C4-2B (cell line): ENCODE results near the gene FOXK1.
"Not testable (repeated sequence)": the region's sequence is repeated elsewhere in the genome, so short reads cannot be mapped to it uniquely, and the experiment has no call there.

ENCODE experiments used
- H3K27ac ChIP-seq: fragments of 450-650 bp; 2 replicates; pipeline ENCODE4 v1.5.1; 2017
- ZFX ChIP-seq: fragments of 450-650 bp; IDR thresholded peaks from 2 replicates; pipeline ENCODE4 v1.6.1; 2017
- TF ChIP-seq, protein P1 (sequence below): fragments of 450-650 bp; conservative IDR thresholded peaks from 2 replicates; pipeline ENCODE4 v1.5.1; 2017; ENCODE audit warnings: mild to moderate bottlenecking

FOXK1 gene

DNA sequence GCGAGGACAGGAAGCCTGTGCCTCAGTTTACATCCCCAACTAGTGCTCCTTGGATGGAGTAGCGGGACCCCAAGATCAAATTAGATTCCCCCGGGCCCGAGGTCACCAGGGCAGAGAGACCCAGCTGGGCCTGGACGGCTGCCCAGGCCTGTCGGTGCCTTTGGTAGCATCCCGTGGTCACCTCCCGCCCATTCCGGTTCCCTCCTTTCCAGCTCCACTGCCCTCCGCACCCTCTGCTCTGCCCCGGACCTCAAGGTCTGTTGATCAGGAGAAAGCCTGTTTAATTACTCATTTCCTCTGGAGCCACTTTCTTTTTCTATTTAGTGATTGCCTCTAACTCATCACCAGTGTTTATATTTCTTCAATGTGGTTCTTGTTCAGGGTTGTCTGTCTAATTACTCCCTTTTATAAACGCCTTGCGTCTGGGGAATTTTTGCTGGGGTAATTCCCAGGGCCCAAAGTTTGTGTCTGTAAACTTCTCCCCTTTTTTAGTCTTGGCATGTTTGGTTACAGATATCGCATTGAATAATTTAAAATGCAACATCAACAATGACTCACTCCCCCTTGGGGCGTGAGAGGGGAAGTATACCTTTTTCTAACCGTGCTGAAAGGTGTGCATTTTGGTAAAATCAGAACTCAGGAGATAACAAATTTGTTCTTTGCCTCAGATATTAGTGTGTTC, 1.9 kb downstream of the FOXK1 start:
- TF ChIP-seq, protein P1, sequence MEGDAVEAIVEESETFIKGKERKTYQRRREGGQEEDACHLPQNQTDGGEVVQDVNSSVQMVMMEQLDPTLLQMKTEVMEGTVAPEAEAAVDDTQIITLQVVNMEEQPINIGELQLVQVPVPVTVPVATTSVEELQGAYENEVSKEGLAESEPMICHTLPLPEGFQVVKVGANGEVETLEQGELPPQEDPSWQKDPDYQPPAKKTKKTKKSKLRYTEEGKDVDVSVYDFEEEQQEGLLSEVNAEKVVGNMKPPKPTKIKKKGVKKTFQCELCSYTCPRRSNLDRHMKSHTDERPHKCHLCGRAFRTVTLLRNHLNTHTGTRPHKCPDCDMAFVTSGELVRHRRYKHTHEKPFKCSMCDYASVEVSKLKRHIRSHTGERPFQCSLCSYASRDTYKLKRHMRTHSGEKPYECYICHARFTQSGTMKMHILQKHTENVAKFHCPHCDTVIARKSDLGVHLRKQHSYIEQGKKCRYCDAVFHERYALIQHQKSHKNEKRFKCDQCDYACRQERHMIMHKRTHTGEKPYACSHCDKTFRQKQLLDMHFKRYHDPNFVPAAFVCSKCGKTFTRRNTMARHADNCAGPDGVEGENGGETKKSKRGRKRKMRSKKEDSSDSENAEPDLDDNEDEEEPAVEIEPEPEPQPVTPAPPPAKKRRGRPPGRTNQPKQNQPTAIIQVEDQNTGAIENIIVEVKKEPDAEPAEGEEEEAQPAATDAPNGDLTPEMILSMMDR = no peak; the same call in 1 of the 2 replicates
- TF ChIP-seq ZFX = no peak
- peak overlapping the region; percentile 87 for H3K27ac ChIP-seq

DNA sequence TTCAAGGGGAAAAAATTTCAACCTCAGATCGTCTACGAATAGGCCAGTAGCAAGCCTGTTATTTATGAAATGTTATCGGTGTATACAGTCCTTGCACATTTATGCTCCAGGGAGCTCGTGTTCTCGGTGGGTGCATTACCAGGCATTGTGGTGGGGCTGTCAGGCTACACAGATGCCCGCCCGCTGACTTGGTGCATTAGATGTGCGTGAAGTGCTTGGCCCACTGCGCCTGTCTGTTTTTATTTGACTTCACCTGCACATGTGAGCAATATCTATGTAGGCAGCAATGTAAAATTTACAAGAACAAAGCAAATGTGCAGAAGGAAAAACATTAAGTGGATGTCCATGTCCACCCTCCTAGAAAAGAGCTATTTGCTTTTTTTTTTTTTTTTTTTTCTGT, 2.8 kb downstream of the FOXK1 start:
- no peak for TF ChIP-seq ZFX
- TF ChIP-seq, protein P1 = no peak
- no peak overlapping the region for H3K27ac ChIP-seq

DNA sequence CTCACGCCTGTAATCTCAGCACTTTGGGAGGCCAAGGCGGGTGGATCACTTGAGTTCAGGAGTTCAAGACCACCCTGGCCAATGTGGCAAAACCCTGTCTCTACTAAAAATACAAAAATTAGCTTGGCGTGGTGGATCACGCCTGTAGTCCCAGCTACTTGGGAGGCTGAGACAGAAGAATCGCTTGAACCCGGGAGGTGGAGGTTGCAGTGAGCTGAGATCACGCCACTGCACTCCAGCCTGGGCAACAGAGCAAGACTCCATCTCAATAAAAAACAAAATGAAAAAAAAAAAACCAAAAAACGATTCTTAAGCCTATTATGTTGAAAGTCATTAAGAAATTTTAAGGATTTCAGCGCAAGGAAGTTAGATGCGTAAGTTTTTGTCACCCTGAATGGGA, 3.6 kb downstream of the FOXK1 start:
- not testable (repeated sequence) for H3K27ac ChIP-seq

DNA sequence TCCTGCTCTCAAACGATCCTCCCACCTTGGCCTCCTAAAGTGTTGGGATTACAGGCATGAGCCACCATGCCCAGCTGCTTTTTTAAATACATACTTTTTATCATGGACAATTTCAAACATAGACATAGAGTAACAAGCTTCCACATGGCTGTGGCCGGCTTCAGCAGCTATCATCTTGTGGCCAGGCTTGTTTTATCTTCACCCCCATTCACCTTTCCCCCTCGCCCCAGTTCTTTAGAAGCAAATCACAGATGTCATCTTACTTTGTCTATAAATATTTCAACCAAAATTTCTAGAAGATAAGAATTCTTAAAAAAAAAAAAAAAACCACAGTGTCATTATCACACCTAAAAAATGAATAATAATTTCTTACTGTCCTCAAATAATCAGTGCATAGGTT, 5.9 kb downstream of the FOXK1 start:
- H3K27ac ChIP-seq = no peak overlapping the region
- no peak for TF ChIP-seq ZFX
- TF ChIP-seq, protein P1 = no peak

DNA sequence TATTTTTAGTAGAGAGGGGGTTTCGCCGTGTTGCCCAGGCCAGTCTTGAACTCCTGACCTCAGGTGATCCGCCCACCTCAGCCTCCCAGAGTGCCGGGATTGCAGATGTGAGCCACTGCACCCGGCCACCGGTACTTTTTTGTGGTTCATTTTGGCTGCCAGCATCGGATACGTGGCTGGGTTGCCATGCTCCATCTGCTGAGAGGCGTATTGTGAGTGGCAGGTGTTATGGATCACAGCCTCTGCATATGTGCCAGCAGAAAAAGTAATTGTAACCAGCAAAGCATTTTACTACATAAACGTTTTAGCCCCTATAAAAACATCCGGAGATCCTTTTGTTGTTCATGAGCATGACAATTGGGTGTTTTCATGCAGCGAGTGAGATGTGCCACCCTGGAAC, 7.1 kb downstream of the FOXK1 start:
- no peak overlapping the region for H3K27ac ChIP-seq
- no peak for TF ChIP-seq ZFX
- TF ChIP-seq, protein P1 = no peak

DNA sequence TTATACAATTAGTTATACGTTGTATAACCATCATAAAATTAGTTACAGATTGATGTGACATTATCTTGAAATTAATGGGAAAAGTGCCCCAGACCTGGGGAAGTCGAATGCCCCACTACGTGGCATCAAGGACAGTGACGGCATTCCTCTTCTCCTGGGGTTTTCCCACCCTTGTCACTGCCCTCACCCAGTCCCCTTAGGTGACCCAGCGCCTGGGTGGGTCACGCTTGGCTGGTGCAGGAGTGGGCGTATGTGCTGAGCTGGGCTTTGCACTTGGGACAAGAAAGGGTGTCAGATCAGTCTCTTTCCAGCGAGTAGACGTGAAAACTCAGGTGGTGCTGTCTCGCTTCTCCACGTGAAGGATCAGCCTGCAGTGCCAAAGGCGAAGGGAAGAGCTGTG, 7.6 kb downstream of the FOXK1 start:
- no peak for TF ChIP-seq ZFX
- TF ChIP-seq, protein P1 = no peak
- no peak overlapping the region for H3K27ac ChIP-seq

DNA sequence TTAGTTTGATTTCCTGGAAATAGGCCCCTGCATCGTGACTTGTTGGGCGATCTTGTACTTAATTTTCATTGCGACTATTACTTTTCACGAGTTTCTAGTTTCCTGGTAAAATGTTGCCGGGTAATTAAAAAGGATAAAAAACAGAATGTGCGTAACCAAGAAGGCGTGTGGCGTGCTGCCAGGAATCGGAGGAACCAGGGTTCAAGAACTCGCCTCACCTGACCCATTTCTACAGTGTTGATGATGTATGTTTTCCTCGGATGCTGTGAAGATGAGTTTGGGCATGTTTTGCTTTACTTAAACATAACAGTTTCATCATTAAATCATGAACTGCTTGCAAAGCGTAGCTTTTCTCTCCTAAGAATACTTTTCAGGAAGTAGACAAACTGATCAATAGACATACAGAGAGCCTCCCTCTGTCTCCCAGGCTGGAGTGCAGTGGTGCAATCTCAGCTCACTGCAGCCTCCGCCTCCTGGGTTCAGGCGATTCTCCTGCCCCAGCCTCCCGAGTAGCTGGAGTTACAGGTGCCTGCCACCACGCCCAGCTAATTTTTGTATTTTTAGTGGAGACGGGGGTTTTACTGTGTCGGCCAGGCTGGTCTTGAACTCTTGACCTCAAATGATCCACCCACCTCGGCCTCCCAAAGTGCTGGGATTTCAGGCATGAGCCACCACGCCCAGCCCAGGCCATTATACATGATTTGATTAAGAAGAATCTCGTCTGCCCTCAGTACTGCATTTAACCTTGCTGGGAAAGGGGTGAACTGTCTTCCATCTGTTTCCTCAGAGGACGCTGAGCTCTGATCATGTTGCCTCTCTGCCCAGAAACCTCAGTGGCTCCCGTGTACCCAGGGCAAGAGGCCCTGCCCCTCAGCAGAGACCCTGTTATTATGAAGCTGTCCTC, 9.1 kb downstream of the FOXK1 start:
- no peak for TF ChIP-seq ZFX
- TF ChIP-seq, protein P1 = no peak
- H3K27ac ChIP-seq = no peak overlapping the region
